Calu3 (cell line): ENCODE data around the gene DST. TPM values are rescaled to one million over a fixed set of nuclear protein-coding genes. Genes with fewer than 3 reads are reported as not detected.

Source experiments
- BruUV-seq: library from RNA; stranded (reverse); fragments of 400-500 nt; replicated peaks from 2 replicates; lab custom pipeline; 2021; lab: Mats Ljungman, UMichigan
- CTCF ChIA-PET: fragments of 300-600 bp; sonication (Branson Sonifier 250); formaldehyde crosslinking; loops from one replicate; lab custom pipeline; 2022; ENCODE audit warnings: antibody characterized with exemption; lab: Charles Lee
- DNase-seq: peaks from one replicate; pipeline ENCODE4 v3.0.0; 2022
- H3K27ac Mint-ChIP-seq: one replicate; pipeline ENCODE4 v1.8.0; 2022; ENCODE audit warnings: mixed read lengths; ENCODE audit not compliant: unreplicated experiment
- H3K27me3 Mint-ChIP-seq: one replicate; pipeline ENCODE4 v1.8.0; 2022; ENCODE audit warnings: mixed read lengths; ENCODE audit not compliant: unreplicated experiment
- H3K36me3 Mint-ChIP-seq: one replicate; pipeline ENCODE4 v1.8.0; 2022; ENCODE audit warnings: mild to moderate bottlenecking, moderate library complexity, mixed read lengths; ENCODE audit not compliant: insufficient read depth, unreplicated experiment
- H3K4me1 Mint-ChIP-seq: one replicate; pipeline ENCODE4 v1.8.0; 2022; ENCODE audit warnings: mild to moderate bottlenecking, low read depth, mixed read lengths; ENCODE audit not compliant: unreplicated experiment
- H3K4me3 Mint-ChIP-seq: one replicate; pipeline ENCODE4 v1.8.0; 2022; ENCODE audit warnings: mild to moderate bottlenecking, low read depth, moderate library complexity, mixed read lengths; ENCODE audit not compliant: unreplicated experiment
- H3K9me3 Mint-ChIP-seq: one replicate; pipeline ENCODE4 v1.8.0; 2022; ENCODE audit warnings: low read depth, mixed read lengths; ENCODE audit not compliant: unreplicated experiment
- intact Hi-C: fragments of 100-400 bp; cut with micrococcal nuclease; formaldehyde crosslinking; loops from one replicate; pipeline ENCODE4 v1.10.0; 2022; ENCODE audit not compliant: unreplicated experiment
- total RNA-seq: library from RNA; stranded (reverse); gene quantifications from 2 replicates; pipeline ENCODE4 v1.2.3, GENCODE V29; 2022
- TF ChIP-seq, protein P1 (sequence below): fragments of 200-600 bp; IDR thresholded peaks from one replicate; pipeline ENCODE4 v1.8.0; 2022; ENCODE audit warnings: antibody characterized with exemption; ENCODE audit not compliant: unreplicated experiment

DST gene
- total RNA-seq, 1 experiment from 2014 or later, result 212 TPM

- CTCF ChIA-PET, result no interaction called here
- BruUV-seq, result no TSS peak
Observed at GRCh38 chr6:56435754-56436153, 206.9 kb downstream of the DST start.

GRCh38 chr6:56435326-56435725 is 207.4 kb downstream of the DST start:
- Mint-ChIP-seq H3K27me3 (no peaks in the 10 kb centered on the region), H3K4me1 (peaks cover 28% of the 10 kb centered on the region), H3K36me3 (peaks cover under 1% of the 10 kb centered on the region), H3K4me3 (no peak overlapping the region), H3K27ac (no peak overlapping the region), H3K9me3 (peaks cover 3% of the 10 kb centered on the region)
- CTCF ChIA-PET, result no interaction called here
- BruUV-seq, result no TSS peak
- DNase-seq, result no peak
- intact Hi-C loops, result no loop called here
- TF ChIP-seq, protein P1, sequence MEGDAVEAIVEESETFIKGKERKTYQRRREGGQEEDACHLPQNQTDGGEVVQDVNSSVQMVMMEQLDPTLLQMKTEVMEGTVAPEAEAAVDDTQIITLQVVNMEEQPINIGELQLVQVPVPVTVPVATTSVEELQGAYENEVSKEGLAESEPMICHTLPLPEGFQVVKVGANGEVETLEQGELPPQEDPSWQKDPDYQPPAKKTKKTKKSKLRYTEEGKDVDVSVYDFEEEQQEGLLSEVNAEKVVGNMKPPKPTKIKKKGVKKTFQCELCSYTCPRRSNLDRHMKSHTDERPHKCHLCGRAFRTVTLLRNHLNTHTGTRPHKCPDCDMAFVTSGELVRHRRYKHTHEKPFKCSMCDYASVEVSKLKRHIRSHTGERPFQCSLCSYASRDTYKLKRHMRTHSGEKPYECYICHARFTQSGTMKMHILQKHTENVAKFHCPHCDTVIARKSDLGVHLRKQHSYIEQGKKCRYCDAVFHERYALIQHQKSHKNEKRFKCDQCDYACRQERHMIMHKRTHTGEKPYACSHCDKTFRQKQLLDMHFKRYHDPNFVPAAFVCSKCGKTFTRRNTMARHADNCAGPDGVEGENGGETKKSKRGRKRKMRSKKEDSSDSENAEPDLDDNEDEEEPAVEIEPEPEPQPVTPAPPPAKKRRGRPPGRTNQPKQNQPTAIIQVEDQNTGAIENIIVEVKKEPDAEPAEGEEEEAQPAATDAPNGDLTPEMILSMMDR, result no peak

More at GRCh38 chr6:56435754-56436153, 206.9 kb downstream of the DST start:
- no peak overlapping the region for H3K27ac Mint-ChIP-seq
- H3K4me3 Mint-ChIP-seq, result no peak overlapping the region
- peaks cover 32% of the 10 kb centered on the region for H3K4me1 Mint-ChIP-seq
- DNase-seq, result no peak
- TF ChIP-seq, protein P1, result no peak
- peaks cover 5% of the 10 kb centered on the region for H3K36me3 Mint-ChIP-seq
- no peaks in the 10 kb centered on the region for H3K27me3 Mint-ChIP-seq
- intact Hi-C loops, result no loop called here
- peaks cover 3% of the 10 kb centered on the region for H3K9me3 Mint-ChIP-seq

DNA sequence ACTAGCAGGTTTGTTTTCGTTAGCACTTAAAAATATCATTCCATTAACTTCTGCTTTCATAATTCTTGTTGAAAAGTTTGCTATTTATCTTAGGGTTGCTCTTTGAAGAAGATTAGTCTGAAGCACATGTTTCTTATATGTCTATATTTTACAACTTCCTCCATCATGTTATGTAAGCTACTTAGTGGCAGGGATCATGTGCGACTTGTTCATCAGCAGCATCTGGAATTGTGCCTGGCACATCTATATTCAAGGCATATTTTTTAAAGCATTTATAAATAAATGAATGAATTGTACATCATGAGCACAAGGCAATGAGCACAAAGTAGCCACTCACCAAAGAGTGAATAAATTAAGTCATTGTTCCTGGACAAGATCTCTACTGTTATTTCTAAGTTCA is 208.1 kb downstream of the DST start:
- intact Hi-C loops, result no loop called here
- Mint-ChIP-seq H3K4me1 (peaks cover 24% of the 10 kb centered on the region), H3K27me3 (no peaks in the 10 kb centered on the region), H3K9me3 (no peaks in the 10 kb centered on the region), H3K36me3 (no peaks in the 10 kb centered on the region), H3K4me3 (no peak overlapping the region), H3K27ac (no peak overlapping the region)
- TF ChIP-seq, protein P1, result no peak
- no TSS peak for BruUV-seq
- no peak for DNase-seq
- CTCF ChIA-PET, result interaction anchor here (0.6 kb wide), 1 partner anchor 857 kb away, joined by 3 read pairs; no protein-coding TSS in a partner anchor

GRCh38 chr6:56433119-56433518 is 209.6 kb downstream of the DST start:
- TF ChIP-seq, protein P1, result no peak
- Mint-ChIP-seq H3K9me3 (no peaks in the 10 kb centered on the region), H3K27me3 (peaks cover 3% of the 10 kb centered on the region), H3K4me3 (no peak overlapping the region), H3K4me1 (peaks cover 22% of the 10 kb centered on the region), H3K36me3 (no peaks in the 10 kb centered on the region), H3K27ac (no peak overlapping the region)
- no TSS peak for BruUV-seq
- intact Hi-C loops, result no loop called here
- CTCF ChIA-PET, result no interaction called here
- DNase-seq, result no peak
